ENCODE measurements around the gene ARHGEF19.
"Not testable (repeated sequence)": the region's sequence is repeated elsewhere in the genome, so short reads cannot be mapped to it uniquely, and the experiment has no call there.

The ARHGEF19 gene

DNA sequence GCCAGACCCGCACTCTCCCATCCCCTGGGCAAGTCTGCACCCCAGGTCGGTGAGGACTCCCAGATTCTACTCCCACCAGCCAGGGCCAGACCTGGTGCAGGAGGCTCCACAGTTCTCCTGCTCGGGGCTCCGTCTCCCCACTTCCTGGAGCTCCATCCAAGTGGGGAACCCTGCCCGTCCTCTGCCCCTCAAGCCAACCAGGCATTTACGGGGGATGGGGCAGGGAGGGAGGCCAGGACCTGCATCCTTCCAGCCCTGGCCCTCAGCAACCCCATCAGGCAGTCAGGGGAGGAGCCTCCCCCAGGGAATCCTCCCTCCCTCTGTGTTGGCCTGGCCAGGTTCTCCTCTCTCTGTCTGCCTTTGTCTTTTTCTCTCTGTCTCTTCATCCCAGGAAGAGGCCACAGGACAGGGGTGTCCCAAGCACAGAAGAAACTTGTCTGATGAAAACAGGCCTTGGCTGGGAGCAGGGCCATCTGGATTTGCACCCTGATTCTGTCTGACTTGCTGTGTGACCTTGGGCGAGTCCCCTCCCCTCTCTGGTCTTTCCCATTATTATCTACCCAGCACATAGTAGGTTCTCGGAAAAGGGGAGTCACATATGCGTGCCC lies 38.1 kb downstream of the ARHGEF19 start:
- Histone ChIP-seq H3K36me3 (ENCODE audit: control insufficient read depth, insufficient read depth, low read length) (no peaks in the 10 kb centered on the region), H3K9me3 (ENCODE audit: control insufficient read depth, low read length) (no peaks in the 10 kb centered on the region), H3K4me1 (ENCODE audit: control insufficient read depth, insufficient read depth, low read length, poor library complexity, severe bottlenecking) (no peaks in the 10 kb centered on the region), H3K27ac (ENCODE audit: insufficient read depth, low read length, poor library complexity, severe bottlenecking) (no peak overlapping the region), H3K27me3 (replicated peaks; ENCODE audit: control insufficient read depth, insufficient read depth, low read length, poor library complexity, severe bottlenecking) (no peaks in the 10 kb centered on the region), H3K4me3 (ENCODE audit: insufficient read depth, low read depth, low read length, poor library complexity, severe bottlenecking) (no peak overlapping the region)
- DNase-seq: no peak

DNA sequence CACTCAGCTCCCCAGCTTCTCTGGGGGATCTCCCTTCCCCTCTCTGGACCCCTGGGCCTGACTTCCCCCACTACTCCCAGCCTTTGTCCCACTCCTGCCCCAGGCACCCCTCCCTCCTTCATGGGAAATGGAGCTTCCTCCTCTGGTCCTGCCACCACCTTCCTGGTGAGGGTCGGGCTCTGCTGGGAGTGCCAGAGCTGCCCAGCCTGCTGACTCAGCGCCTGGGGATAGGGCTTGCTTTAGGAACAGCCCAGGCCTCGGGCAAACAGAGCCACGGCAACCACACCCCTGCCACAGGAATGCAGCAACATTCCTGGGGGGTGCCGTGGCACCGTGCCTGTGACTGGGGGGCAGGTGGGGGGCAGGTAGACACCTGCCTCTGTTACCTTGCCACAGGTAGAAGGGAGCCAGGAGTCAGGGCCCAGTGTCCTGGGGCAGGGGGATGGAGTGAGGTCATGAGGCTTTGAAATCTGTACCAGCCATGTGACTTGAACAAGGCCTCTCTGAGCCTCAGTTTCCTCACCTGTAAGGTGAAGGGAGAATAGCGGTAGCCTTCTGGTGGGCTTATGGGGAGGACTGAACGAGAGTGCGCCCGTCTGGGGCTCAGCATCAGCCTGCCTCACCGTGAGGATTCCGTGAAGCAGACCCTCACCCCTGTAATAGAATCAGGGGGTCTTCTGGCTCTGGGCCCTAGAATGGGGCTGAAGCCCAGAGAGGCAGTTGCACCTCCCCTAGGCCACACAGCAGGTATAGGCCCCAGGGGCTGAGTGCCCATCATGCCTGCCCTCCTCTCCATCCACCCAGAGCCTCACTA lies 38.8 kb downstream of the ARHGEF19 start:
- no peaks in the 10 kb centered on the region for H3K9me3 ChIP-seq (ENCODE audit: control insufficient read depth, low read length)
- DNase-seq: no peak
- no peaks in the 10 kb centered on the region for H3K27me3 ChIP-seq (replicated peaks; ENCODE audit: control insufficient read depth, insufficient read depth, low read length, poor library complexity, severe bottlenecking)
- H3K27ac ChIP-seq (ENCODE audit: insufficient read depth, low read length, poor library complexity, severe bottlenecking): no peak overlapping the region
- H3K4me3 ChIP-seq (ENCODE audit: insufficient read depth, low read depth, low read length, poor library complexity, severe bottlenecking): no peak overlapping the region
- H3K4me1 ChIP-seq (ENCODE audit: control insufficient read depth, insufficient read depth, low read length, poor library complexity, severe bottlenecking): peaks cover 7% of the 10 kb centered on the region
- no peaks in the 10 kb centered on the region for H3K36me3 ChIP-seq (ENCODE audit: control insufficient read depth, insufficient read depth, low read length)

DNA sequence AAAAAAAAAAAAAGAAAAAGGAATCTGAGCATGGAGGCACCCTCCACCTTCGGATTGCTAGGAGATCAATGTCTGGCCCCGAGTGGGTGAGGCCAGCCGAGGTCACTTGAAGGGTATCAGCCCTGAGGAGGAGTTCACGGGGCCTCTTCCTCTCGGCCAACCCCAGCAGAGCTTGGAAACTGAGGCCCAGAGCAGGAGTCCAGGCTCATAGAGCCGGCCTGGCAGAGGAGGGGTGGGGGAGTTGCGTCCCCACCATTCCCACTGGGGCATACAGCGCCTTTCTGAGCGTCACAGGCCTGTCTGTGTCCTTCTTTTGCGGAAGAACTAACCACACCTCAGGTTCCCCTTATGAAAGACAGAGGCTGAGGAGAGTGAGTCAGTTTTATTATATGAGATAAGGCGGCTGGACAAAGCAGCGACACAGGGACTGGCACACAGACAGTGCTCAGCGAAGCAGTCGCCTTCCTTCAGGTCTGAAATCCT lies 39.4 kb downstream of the ARHGEF19 start:
- H3K36me3 ChIP-seq (ENCODE audit: control insufficient read depth, insufficient read depth, low read length): no peaks in the 10 kb centered on the region
- H3K9me3 ChIP-seq (ENCODE audit: control insufficient read depth, low read length): no peaks in the 10 kb centered on the region
- no peak for DNase-seq
- no peaks in the 10 kb centered on the region for H3K27me3 ChIP-seq (replicated peaks; ENCODE audit: control insufficient read depth, insufficient read depth, low read length, poor library complexity, severe bottlenecking)
- H3K4me3 ChIP-seq (ENCODE audit: insufficient read depth, low read depth, low read length, poor library complexity, severe bottlenecking): no peak overlapping the region
- H3K27ac ChIP-seq (ENCODE audit: insufficient read depth, low read length, poor library complexity, severe bottlenecking): no peak overlapping the region
- peaks cover 13% of the 10 kb centered on the region for H3K4me1 ChIP-seq (ENCODE audit: control insufficient read depth, insufficient read depth, low read length, poor library complexity, severe bottlenecking)

DNA sequence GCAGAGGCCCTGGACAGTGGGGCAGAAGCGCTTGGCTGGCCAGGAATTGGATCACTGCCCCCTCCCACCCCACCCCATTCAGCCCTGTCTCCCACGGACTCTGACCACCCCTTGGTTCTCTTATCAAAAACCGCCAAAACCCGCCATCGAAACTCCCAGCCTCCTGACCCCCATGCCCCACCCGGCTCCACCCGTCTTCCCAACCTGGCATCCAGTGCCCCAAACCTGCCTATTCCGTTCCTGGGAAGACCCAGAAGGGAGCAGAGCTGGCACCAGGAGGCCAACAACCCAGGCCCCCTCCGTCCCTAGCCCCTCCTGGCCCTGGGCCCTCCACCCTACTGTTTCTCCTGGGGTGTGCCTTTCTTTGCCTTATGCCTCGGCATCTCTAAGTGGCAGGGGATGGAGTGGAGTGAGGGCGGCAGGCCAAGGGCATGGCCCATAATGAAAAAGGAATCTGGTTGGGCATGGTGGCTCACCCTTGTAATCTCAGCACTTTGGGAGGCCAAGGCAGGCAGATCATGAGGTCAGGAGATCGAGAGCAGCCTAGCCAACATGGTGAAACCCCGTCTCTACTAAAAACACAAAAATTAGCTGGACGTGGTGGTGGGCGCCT lies 40.1 kb downstream of the ARHGEF19 start:
- no peak for DNase-seq
- H3K36me3 ChIP-seq (ENCODE audit: control insufficient read depth, insufficient read depth, low read length): no peaks in the 10 kb centered on the region
- no peak overlapping the region for H3K27ac ChIP-seq (ENCODE audit: insufficient read depth, low read length, poor library complexity, severe bottlenecking)
- H3K27me3 ChIP-seq (replicated peaks; ENCODE audit: control insufficient read depth, insufficient read depth, low read length, poor library complexity, severe bottlenecking): no peaks in the 10 kb centered on the region
- no peak overlapping the region for H3K4me3 ChIP-seq (ENCODE audit: insufficient read depth, low read depth, low read length, poor library complexity, severe bottlenecking)
- H3K4me1 ChIP-seq (ENCODE audit: control insufficient read depth, insufficient read depth, low read length, poor library complexity, severe bottlenecking): peaks cover 19% of the 10 kb centered on the region
- no peaks in the 10 kb centered on the region for H3K9me3 ChIP-seq (ENCODE audit: control insufficient read depth, low read length)

GRCh38 chr1:16171314-16172151 lies 40.9 kb downstream of the ARHGEF19 start:
- no peak for DNase-seq
- Histone ChIP-seq H3K4me3 (ENCODE audit: insufficient read depth, low read depth, low read length, poor library complexity, severe bottlenecking) (no peak overlapping the region), H3K27me3 (replicated peaks; ENCODE audit: control insufficient read depth, insufficient read depth, low read length, poor library complexity, severe bottlenecking) (no peaks in the 10 kb centered on the region), H3K9me3 (ENCODE audit: control insufficient read depth, low read length) (no peaks in the 10 kb centered on the region), H3K27ac (ENCODE audit: insufficient read depth, low read length, poor library complexity, severe bottlenecking) (no peak overlapping the region), H3K4me1 (ENCODE audit: control insufficient read depth, insufficient read depth, low read length, poor library complexity, severe bottlenecking) (peaks cover 20% of the 10 kb centered on the region), H3K36me3 (ENCODE audit: control insufficient read depth, insufficient read depth, low read length) (no peaks in the 10 kb centered on the region)

GRCh38 chr1:16170283-16170673 lies 42.2 kb downstream of the ARHGEF19 start:
- Histone ChIP-seq H3K27me3 (replicated peaks; ENCODE audit: control insufficient read depth, insufficient read depth, low read length, poor library complexity, severe bottlenecking) (no peaks in the 10 kb centered on the region), H3K27ac (ENCODE audit: insufficient read depth, low read length, poor library complexity, severe bottlenecking) (no peak overlapping the region), H3K36me3 (ENCODE audit: control insufficient read depth, insufficient read depth, low read length) (no peaks in the 10 kb centered on the region), H3K9me3 (ENCODE audit: control insufficient read depth, low read length) (no peaks in the 10 kb centered on the region), H3K4me3 (ENCODE audit: insufficient read depth, low read depth, low read length, poor library complexity, severe bottlenecking) (no peak overlapping the region), H3K4me1 (ENCODE audit: control insufficient read depth, insufficient read depth, low read length, poor library complexity, severe bottlenecking) (peaks cover 25% of the 10 kb centered on the region)
- DNase-seq: no peak

- H3K27ac ChIP-seq (ENCODE audit: insufficient read depth, low read length, poor library complexity, severe bottlenecking): no peak overlapping the region
- peaks cover 25% of the 10 kb centered on the region for H3K4me1 ChIP-seq (ENCODE audit: control insufficient read depth, insufficient read depth, low read length, poor library complexity, severe bottlenecking)
- no peaks in the 10 kb centered on the region for H3K36me3 ChIP-seq (ENCODE audit: control insufficient read depth, insufficient read depth, low read length)
- no peaks in the 10 kb centered on the region for H3K9me3 ChIP-seq (ENCODE audit: control insufficient read depth, low read length)
- no peak overlapping the region for H3K4me3 ChIP-seq (ENCODE audit: insufficient read depth, low read depth, low read length, poor library complexity, severe bottlenecking)
- no peak for DNase-seq
- no peaks in the 10 kb centered on the region for H3K27me3 ChIP-seq (replicated peaks; ENCODE audit: control insufficient read depth, insufficient read depth, low read length, poor library complexity, severe bottlenecking)
These were observed 43.7 kb downstream of the ARHGEF19 start for GRCh38 chr1:16168622-16169360.

DNA sequence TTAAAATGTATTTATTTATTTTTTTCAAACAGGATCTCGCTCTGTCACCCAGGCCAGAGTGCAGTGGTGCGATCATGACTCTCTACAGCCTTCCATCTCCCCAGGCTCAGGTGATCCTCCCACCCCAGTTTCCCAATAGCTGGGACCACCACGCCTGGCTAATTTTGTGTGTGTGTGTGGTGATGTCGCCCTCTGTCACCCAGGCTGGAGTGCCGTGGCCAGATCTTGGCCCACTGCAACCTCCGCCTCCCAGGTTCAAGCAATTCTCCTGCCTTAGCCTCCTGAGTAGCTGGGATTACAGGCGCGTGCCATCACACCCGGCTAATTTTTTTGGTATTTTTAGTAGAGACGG lies 44.3 kb downstream of the ARHGEF19 start:
- not testable (repeated sequence) for DNase-seq; H3K27me3 ChIP-seq (replicated peaks; ENCODE audit: control insufficient read depth, insufficient read depth, low read length, poor library complexity, severe bottlenecking); H3K36me3 ChIP-seq (ENCODE audit: control insufficient read depth, insufficient read depth, low read length); H3K9me3 ChIP-seq (ENCODE audit: control insufficient read depth, low read length); H3K27ac ChIP-seq (ENCODE audit: insufficient read depth, low read length, poor library complexity, severe bottlenecking)
- peaks cover 29% of the 10 kb centered on the region for H3K4me1 ChIP-seq (ENCODE audit: control insufficient read depth, insufficient read depth, low read length, poor library complexity, severe bottlenecking)
- H3K4me3 ChIP-seq (ENCODE audit: insufficient read depth, low read depth, low read length, poor library complexity, severe bottlenecking): peak overlapping the region; percentile 58

- peak overlapping the region; percentile 25 for H3K27ac ChIP-seq (ENCODE audit: insufficient read depth, low read length, poor library complexity, severe bottlenecking)
- no peaks in the 10 kb centered on the region for H3K36me3 ChIP-seq (ENCODE audit: control insufficient read depth, insufficient read depth, low read length)
- no peaks in the 10 kb centered on the region for H3K27me3 ChIP-seq (replicated peaks; ENCODE audit: control insufficient read depth, insufficient read depth, low read length, poor library complexity, severe bottlenecking)
- peak overlapping the region; percentile 58 for H3K4me3 ChIP-seq (ENCODE audit: insufficient read depth, low read depth, low read length, poor library complexity, severe bottlenecking)
- no peaks in the 10 kb centered on the region for H3K9me3 ChIP-seq (ENCODE audit: control insufficient read depth, low read length)
- H3K4me1 ChIP-seq (ENCODE audit: control insufficient read depth, insufficient read depth, low read length, poor library complexity, severe bottlenecking): peaks cover 34% of the 10 kb centered on the region
- peak; percentile 50 to 59 (median 54) for DNase-seq
These were observed 44.9 kb downstream of the ARHGEF19 start for GRCh38 chr1:16167331-16168143.
